Measurements from ENCODE around the gene KCNMA1.

Gene KCNMA1

DNA sequence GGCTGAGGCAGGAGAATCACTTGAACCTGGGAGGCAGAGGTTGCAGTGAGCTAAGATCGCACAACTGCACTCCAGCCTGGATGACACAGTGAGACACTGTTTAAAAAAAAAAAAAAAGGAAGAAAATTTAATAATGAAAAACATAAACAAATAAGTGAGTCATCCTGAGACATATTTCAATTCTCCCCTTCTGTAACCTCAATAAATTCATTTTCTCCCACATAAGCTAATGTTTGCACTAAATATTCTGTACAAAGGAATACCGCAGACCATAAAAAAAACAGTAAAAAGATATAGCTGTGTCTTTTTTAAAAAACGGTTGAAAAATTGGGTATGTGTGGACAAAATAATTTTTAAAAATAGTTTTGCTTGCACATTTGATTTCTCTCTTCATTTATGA, 654.0 kb downstream of the KCNMA1 start:
- TF ChIP-seq, protein P1, sequence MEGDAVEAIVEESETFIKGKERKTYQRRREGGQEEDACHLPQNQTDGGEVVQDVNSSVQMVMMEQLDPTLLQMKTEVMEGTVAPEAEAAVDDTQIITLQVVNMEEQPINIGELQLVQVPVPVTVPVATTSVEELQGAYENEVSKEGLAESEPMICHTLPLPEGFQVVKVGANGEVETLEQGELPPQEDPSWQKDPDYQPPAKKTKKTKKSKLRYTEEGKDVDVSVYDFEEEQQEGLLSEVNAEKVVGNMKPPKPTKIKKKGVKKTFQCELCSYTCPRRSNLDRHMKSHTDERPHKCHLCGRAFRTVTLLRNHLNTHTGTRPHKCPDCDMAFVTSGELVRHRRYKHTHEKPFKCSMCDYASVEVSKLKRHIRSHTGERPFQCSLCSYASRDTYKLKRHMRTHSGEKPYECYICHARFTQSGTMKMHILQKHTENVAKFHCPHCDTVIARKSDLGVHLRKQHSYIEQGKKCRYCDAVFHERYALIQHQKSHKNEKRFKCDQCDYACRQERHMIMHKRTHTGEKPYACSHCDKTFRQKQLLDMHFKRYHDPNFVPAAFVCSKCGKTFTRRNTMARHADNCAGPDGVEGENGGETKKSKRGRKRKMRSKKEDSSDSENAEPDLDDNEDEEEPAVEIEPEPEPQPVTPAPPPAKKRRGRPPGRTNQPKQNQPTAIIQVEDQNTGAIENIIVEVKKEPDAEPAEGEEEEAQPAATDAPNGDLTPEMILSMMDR (IDR thresholded peaks at IDR 0.05; ENCODE audit: insufficient read depth, low read length, poor library complexity, severe bottlenecking), result no peak
- no peak for TF ChIP-seq EZH2phosphoT487 (conservative IDR thresholded peaks at IDR 0.05; ENCODE audit: low read length)
- H3K36me3 ChIP-seq (ENCODE audit: low read length), result no peaks in the 10 kb centered on the region
- H3K4me3 ChIP-seq (ENCODE audit: insufficient read depth, low read length, poor library complexity, severe bottlenecking), result no peak overlapping the region
- H3F3A ChIP-seq (ENCODE audit: insufficient read depth), result no peaks in the 10 kb centered on the region
- H4K20me1 ChIP-seq (ENCODE audit: low read depth, low read length), result no peaks in the 10 kb centered on the region
- no peaks in the 10 kb centered on the region for H3K27me3 ChIP-seq (ENCODE audit: low read length)
- H3K79me2 ChIP-seq (ENCODE audit: insufficient read depth, low read length), result no peaks in the 10 kb centered on the region
- no peak overlapping the region for H3K9ac ChIP-seq (ENCODE audit: low read length)
- H3K9me2 ChIP-seq (replicated peaks; ENCODE audit: insufficient read depth, low read length), result no peaks in the 10 kb centered on the region
- no peak overlapping the region for H3K4me2 ChIP-seq (ENCODE audit: low read depth, low read length, poor library complexity, severe bottlenecking)
- no peak overlapping the region for H2AFZ ChIP-seq (ENCODE audit: low read depth, low read length, severe bottlenecking)
- H3K27ac ChIP-seq (ENCODE audit: low read depth, low read length), result no peak overlapping the region
- no peaks in the 10 kb centered on the region for H3K9me3 ChIP-seq (ENCODE audit: insufficient read depth, low read length)

- H2AFZ ChIP-seq (ENCODE audit: low read depth, low read length, severe bottlenecking), result no peak overlapping the region
- no peaks in the 10 kb centered on the region for H3K27me3 ChIP-seq (ENCODE audit: low read length)
- H3K4me2 ChIP-seq (ENCODE audit: low read depth, low read length, poor library complexity, severe bottlenecking), result no peak overlapping the region
- no peaks in the 10 kb centered on the region for H3K36me3 ChIP-seq (ENCODE audit: low read length)
- TF ChIP-seq EZH2phosphoT487 (conservative IDR thresholded peaks at IDR 0.05; ENCODE audit: low read length), result no peak
- TF ChIP-seq, protein P1 (IDR thresholded peaks at IDR 0.05; ENCODE audit: insufficient read depth, low read length, poor library complexity, severe bottlenecking), result no peak
- no peaks in the 10 kb centered on the region for H3K9me2 ChIP-seq (replicated peaks; ENCODE audit: insufficient read depth, low read length)
- H3K27ac ChIP-seq (ENCODE audit: low read depth, low read length), result no peak overlapping the region
- no peaks in the 10 kb centered on the region for H3F3A ChIP-seq (ENCODE audit: insufficient read depth)
- no peak overlapping the region for H3K4me3 ChIP-seq (ENCODE audit: insufficient read depth, low read length, poor library complexity, severe bottlenecking)
- no peaks in the 10 kb centered on the region for H4K20me1 ChIP-seq (ENCODE audit: low read depth, low read length)
- H3K9ac ChIP-seq (ENCODE audit: low read length), result no peak overlapping the region
- H3K79me2 ChIP-seq (ENCODE audit: insufficient read depth, low read length), result no peaks in the 10 kb centered on the region
- no peaks in the 10 kb centered on the region for H3K9me3 ChIP-seq (ENCODE audit: insufficient read depth, low read length)
These were observed 654.9 kb downstream of the KCNMA1 start for GRCh38 chr10:76982671-76983070.

DNA sequence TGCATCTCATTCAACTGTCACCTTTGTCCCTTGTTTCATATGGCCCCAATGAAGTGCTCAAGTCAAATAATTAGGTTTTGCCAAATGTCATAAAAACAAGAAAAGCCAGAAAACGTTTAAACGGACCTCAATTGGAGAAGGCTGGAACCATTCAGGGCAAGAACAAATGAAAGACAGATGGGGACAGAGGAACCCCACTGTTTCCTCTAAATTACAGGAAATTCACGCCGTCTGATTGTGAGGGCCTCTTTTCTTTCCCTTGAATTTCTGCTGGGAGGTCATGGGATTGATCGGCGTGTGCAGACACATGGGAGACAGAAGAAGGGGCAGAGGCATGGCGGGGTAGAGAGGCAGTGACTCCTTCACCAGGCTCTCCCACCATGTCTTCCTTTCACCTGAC, 656.4 kb downstream of the KCNMA1 start:
- no peak overlapping the region for H3K27ac ChIP-seq (ENCODE audit: low read depth, low read length)
- TF ChIP-seq, protein P1 (IDR thresholded peaks at IDR 0.05; ENCODE audit: insufficient read depth, low read length, poor library complexity, severe bottlenecking), result no peak
- TF ChIP-seq EZH2phosphoT487 (conservative IDR thresholded peaks at IDR 0.05; ENCODE audit: low read length), result no peak
- H3K4me2 ChIP-seq (ENCODE audit: low read depth, low read length, poor library complexity, severe bottlenecking), result no peak overlapping the region
- no peaks in the 10 kb centered on the region for H3K79me2 ChIP-seq (ENCODE audit: insufficient read depth, low read length)
- no peak overlapping the region for H3K9ac ChIP-seq (ENCODE audit: low read length)
- no peaks in the 10 kb centered on the region for H3K36me3 ChIP-seq (ENCODE audit: low read length)
- no peaks in the 10 kb centered on the region for H3K9me3 ChIP-seq (ENCODE audit: insufficient read depth, low read length)
- no peaks in the 10 kb centered on the region for H4K20me1 ChIP-seq (ENCODE audit: low read depth, low read length)
- no peaks in the 10 kb centered on the region for H3F3A ChIP-seq (ENCODE audit: insufficient read depth)
- no peak overlapping the region for H3K4me3 ChIP-seq (ENCODE audit: insufficient read depth, low read length, poor library complexity, severe bottlenecking)
- H3K9me2 ChIP-seq (replicated peaks; ENCODE audit: insufficient read depth, low read length), result no peaks in the 10 kb centered on the region
- no peaks in the 10 kb centered on the region for H3K27me3 ChIP-seq (ENCODE audit: low read length)
- H2AFZ ChIP-seq (ENCODE audit: low read depth, low read length, severe bottlenecking), result no peak overlapping the region

All from SU-DHL-6 (cell line).